ENCODE results near the gene NBPF20. TPM values are rescaled to one million over a fixed set of nuclear protein-coding genes. Genes with fewer than 3 reads are reported as not detected.
A peak's percentile ranks its signal among the peaks of the same experiment; 100 is the strongest.
"Not testable (repeated sequence)": the region's sequence is repeated elsewhere in the genome, so short reads cannot be mapped to it uniquely, and the experiment has no call there.

Gene NBPF20
- total and polyA plus RNA-seq, 2 experiments from 2014 or later: 1.3 to 4.0 TPM

- Histone ChIP-seq H2AFZ (peak overlapping the region; percentile 3), H3K27ac (peak overlapping the region; percentile 3), H3K4me2 (peak overlapping the region; percentile 77)
- not testable (repeated sequence) for H3K4me1 ChIP-seq (ENCODE audit: insufficient read depth); H3K36me3 ChIP-seq (replicated peaks; ENCODE audit: insufficient read depth, low read depth); H3K79me2 ChIP-seq; H3K4me3 ChIP-seq; H3K9me3 ChIP-seq (ENCODE audit: low read depth); H4K20me1 ChIP-seq (ENCODE audit: insufficient read depth, poor library complexity, severe bottlenecking); H3K27me3 ChIP-seq; H3K9me2 ChIP-seq (replicated peaks; ENCODE audit: insufficient read depth); DNase-seq (ENCODE audit: low spot score)
- 20% methylated on average over 6 of the region's 21 CpGs for WGBS (ENCODE audit: low lambda C conversion rate, missing lambda C conversion rate)
- TF ChIP-seq EZH2 (IDR thresholded peaks at IDR 0.05; ENCODE audit: borderline replicate concordance): peak; percentile 19
These were observed 39.4 kb upstream of the NBPF20 start for GRCh38 chr1:145464708-145465336.

- WGBS (ENCODE audit: low lambda C conversion rate, missing lambda C conversion rate): 92% methylated on average over 2 of the region's 2 CpGs
These were observed 38.6 kb upstream of the NBPF20 start for GRCh38 chr1:145464017-145464416.

GRCh38 chr1:145460684-145461083 is 35.3 kb upstream of the NBPF20 start:
- not testable (repeated sequence) for H4K20me1 ChIP-seq (ENCODE audit: insufficient read depth, poor library complexity, severe bottlenecking); H3K9me3 ChIP-seq (ENCODE audit: low read depth); H2AFZ ChIP-seq; H3K27me3 ChIP-seq; H3K4me3 ChIP-seq; H3K27ac ChIP-seq; H3K36me3 ChIP-seq (replicated peaks; ENCODE audit: insufficient read depth, low read depth); H3K4me2 ChIP-seq; DNase-seq (ENCODE audit: low spot score); H3K9me2 ChIP-seq (replicated peaks; ENCODE audit: insufficient read depth); H3K4me1 ChIP-seq (ENCODE audit: insufficient read depth); H3K79me2 ChIP-seq
- 81% methylated on average over 10 of the region's 10 CpGs for WGBS (ENCODE audit: low lambda C conversion rate, missing lambda C conversion rate)

More at GRCh38 chr1:145464017-145464416, 38.6 kb upstream of the NBPF20 start:
- not testable (repeated sequence) for H3K4me2 ChIP-seq; H3K9me3 ChIP-seq (ENCODE audit: low read depth); DNase-seq (ENCODE audit: low spot score); H3K36me3 ChIP-seq (replicated peaks; ENCODE audit: insufficient read depth, low read depth); H4K20me1 ChIP-seq (ENCODE audit: insufficient read depth, poor library complexity, severe bottlenecking); H2AFZ ChIP-seq; H3K79me2 ChIP-seq; H3K4me1 ChIP-seq (ENCODE audit: insufficient read depth); H3K27me3 ChIP-seq; H3K9me2 ChIP-seq (replicated peaks; ENCODE audit: insufficient read depth); H3K27ac ChIP-seq; H3K4me3 ChIP-seq

DNA sequence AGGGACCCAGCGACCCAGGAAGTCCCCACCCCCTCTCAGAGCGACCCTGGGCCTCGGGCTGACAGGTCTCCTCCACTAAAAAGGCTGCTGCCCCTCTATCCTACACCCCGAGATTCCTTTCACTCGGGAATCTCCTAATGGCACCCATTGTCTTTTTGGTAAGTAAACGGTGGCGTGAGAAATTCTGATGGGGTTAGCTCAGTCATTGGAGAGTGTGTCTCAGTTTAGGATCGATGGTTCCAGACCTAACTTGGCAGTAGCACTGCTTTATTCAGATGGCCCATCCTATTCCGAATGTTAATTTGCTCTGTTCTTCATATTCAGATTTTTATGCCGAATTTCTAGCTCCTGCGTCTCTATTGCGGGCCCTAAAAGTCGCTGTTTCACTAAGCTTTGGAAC is 34.6 kb upstream of the NBPF20 start:
- not testable (repeated sequence) for H3K79me2 ChIP-seq; DNase-seq (ENCODE audit: low spot score); H3K36me3 ChIP-seq (replicated peaks; ENCODE audit: insufficient read depth, low read depth); H4K20me1 ChIP-seq (ENCODE audit: insufficient read depth, poor library complexity, severe bottlenecking); H2AFZ ChIP-seq; H3K4me3 ChIP-seq; H3K9me2 ChIP-seq (replicated peaks; ENCODE audit: insufficient read depth); H3K4me1 ChIP-seq (ENCODE audit: insufficient read depth); H3K27ac ChIP-seq; H3K9me3 ChIP-seq (ENCODE audit: low read depth)
- peak; percentile 28 for TF ChIP-seq EZH2phosphoT487 (IDR thresholded peaks at IDR 0.05; ENCODE audit: low read depth, severe bottlenecking, unreplicated experiment)
- Histone ChIP-seq H3K4me2 (peak overlapping the region; percentile 24), H3K27me3 (peaks cover 11% of the 10 kb centered on the region)
- 3% methylated on average over 10 of the region's 13 CpGs for WGBS (ENCODE audit: low lambda C conversion rate, missing lambda C conversion rate)

- H4K20me1 ChIP-seq (ENCODE audit: insufficient read depth, poor library complexity, severe bottlenecking); H3K36me3 ChIP-seq (replicated peaks; ENCODE audit: insufficient read depth, low read depth); H3K79me2 ChIP-seq; H2AFZ ChIP-seq; H3K4me1 ChIP-seq (ENCODE audit: insufficient read depth); H3K4me2 ChIP-seq; H3K9me3 ChIP-seq (ENCODE audit: low read depth); DNase-seq (ENCODE audit: low spot score); H3K9me2 ChIP-seq (replicated peaks; ENCODE audit: insufficient read depth); H3K4me3 ChIP-seq; H3K27ac ChIP-seq: not testable (repeated sequence)
- H3K27me3 ChIP-seq: peaks cover 14% of the 10 kb centered on the region
- WGBS (ENCODE audit: low lambda C conversion rate, missing lambda C conversion rate): no CpG with 5 or more reads among the region's 27 CpGs
These were observed 34.2 kb upstream of the NBPF20 start for GRCh38 chr1:145459591-145459990.

DNA sequence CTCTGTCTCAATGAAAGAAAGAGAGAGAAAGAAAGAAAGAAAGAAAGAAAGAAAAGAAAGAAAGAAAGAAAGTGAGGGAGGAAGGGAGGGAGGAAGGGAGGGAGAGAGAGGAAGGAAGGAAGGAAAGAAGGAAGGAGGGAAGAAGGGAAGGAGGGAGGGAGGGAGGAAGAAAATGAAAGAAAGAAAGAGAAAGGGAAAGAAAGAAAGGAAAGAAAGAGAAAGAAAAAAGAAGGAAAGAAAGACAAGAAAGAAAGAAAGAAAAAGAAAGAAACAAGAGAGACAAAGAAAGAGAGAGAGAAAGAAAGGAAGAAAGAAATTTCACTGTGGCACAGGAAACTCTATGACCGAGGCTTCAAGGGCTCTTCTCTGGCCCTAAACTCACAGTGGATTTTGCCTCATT is 33.7 kb upstream of the NBPF20 start:
- not testable (repeated sequence) for H4K20me1 ChIP-seq (ENCODE audit: insufficient read depth, poor library complexity, severe bottlenecking); H3K27ac ChIP-seq; H3K9me2 ChIP-seq (replicated peaks; ENCODE audit: insufficient read depth); H3K4me2 ChIP-seq; H3K79me2 ChIP-seq; DNase-seq (ENCODE audit: low spot score); H2AFZ ChIP-seq; H3K4me1 ChIP-seq (ENCODE audit: insufficient read depth); H3K9me3 ChIP-seq (ENCODE audit: low read depth); H3K36me3 ChIP-seq (replicated peaks; ENCODE audit: insufficient read depth, low read depth); H3K4me3 ChIP-seq
- no CpG with 5 or more reads among the region's 1 CpG for WGBS (ENCODE audit: low lambda C conversion rate, missing lambda C conversion rate)
- H3K27me3 ChIP-seq: peaks cover 16% of the 10 kb centered on the region

DNA sequence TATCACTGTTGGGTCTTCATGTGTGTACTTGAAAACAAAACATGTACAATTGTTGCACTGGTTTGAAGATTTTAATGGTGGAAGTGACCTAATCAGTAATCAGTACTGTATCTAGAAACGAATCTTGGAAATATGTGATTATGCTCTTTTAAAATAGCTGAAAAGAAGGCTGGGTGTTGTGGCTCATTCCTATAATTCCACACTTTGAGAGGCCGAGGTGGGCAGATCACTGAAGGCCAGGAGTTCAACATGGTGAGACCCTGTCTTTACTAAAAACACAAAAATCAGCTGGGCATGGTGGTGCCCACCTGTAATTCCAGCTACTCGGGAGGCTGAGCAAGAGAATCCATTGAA is 29.4 kb upstream of the NBPF20 start:
- H3K4me2 ChIP-seq; DNase-seq (ENCODE audit: low spot score); H4K20me1 ChIP-seq (ENCODE audit: insufficient read depth, poor library complexity, severe bottlenecking); H2AFZ ChIP-seq; H3K4me1 ChIP-seq (ENCODE audit: insufficient read depth); H3K9me3 ChIP-seq (ENCODE audit: low read depth); H3K4me3 ChIP-seq; H3K27ac ChIP-seq; H3K9me2 ChIP-seq (replicated peaks; ENCODE audit: insufficient read depth); H3K79me2 ChIP-seq; H3K36me3 ChIP-seq (replicated peaks; ENCODE audit: insufficient read depth, low read depth): not testable (repeated sequence)
- H3K27me3 ChIP-seq: peaks cover 16% of the 10 kb centered on the region
- 64% methylated on average over 2 of the region's 3 CpGs for WGBS (ENCODE audit: low lambda C conversion rate, missing lambda C conversion rate)

Data from hepatocyte (in vitro differentiated cells).